Measurements from ENCODE around the gene MIA.
"Not testable (repeated sequence)": the region's sequence is repeated elsewhere in the genome, so short reads cannot be mapped to it uniquely, and the experiment has no call there.

MIA gene

GRCh38 chr19:40825460-40826095, 50.3 kb downstream of the MIA start:
- not testable (repeated sequence) for FAIRE-seq

GRCh38 chr19:40826312-40826698, 51.0 kb downstream of the MIA start:
- not testable (repeated sequence) for FAIRE-seq

- not testable (repeated sequence) for FAIRE-seq
These were observed 51.5 kb downstream of the MIA start for GRCh38 chr19:40826699-40827385.

Measured in islet of Langerhans (tissue), 1 donor.